Duodenal mucosa (tissue), 2 donors: ENCODE measurements around the gene SLC26A6.

Experiments
- H3K27ac ChIP-seq: one replicate; pipeline ENCODE4 v1.7.0; 2013; ENCODE audit warnings: low read depth, low read length
- H3K27me3 ChIP-seq, 2 donors: one replicate each; pipeline ENCODE4 v1.7.0; 2013; ENCODE audit warnings: low read length in 2 of 2, control low read depth in 1 of 2; ENCODE audit not compliant: insufficient read depth in 2 of 2, control insufficient read depth in 1 of 2
- H3K36me3 ChIP-seq, 2 donors: one replicate each; pipeline ENCODE4 v1.7.0; 2013; ENCODE audit warnings: low read length in 2 of 2, control low read depth in 1 of 2; ENCODE audit not compliant: insufficient read depth in 2 of 2, control insufficient read depth in 1 of 2
- H3K4me1 ChIP-seq, 2 donors: one replicate each; pipeline ENCODE4 v1.7.0; 2013; ENCODE audit warnings: low read length in 2 of 2, control low read depth in 1 of 2; ENCODE audit not compliant: insufficient read depth in 2 of 2, control insufficient read depth in 1 of 2
- H3K4me3 ChIP-seq, 2 donors: one replicate each; pipeline ENCODE4 v1.7.0; 2013; ENCODE audit warnings: low read length in 2 of 2, low read depth in 1 of 2
- H3K9ac ChIP-seq, 2 donors: one replicate each; pipeline ENCODE4 v1.7.0; 2013; ENCODE audit warnings: low read length in 2 of 2, low read depth in 1 of 2
- H3K9me3 ChIP-seq, 2 donors: one replicate each; pipeline ENCODE4 v1.7.0; 2013; ENCODE audit warnings: low read length in 2 of 2, control low read depth in 1 of 2; ENCODE audit not compliant: control insufficient read depth in 1 of 2

Gene SLC26A6

DNA sequence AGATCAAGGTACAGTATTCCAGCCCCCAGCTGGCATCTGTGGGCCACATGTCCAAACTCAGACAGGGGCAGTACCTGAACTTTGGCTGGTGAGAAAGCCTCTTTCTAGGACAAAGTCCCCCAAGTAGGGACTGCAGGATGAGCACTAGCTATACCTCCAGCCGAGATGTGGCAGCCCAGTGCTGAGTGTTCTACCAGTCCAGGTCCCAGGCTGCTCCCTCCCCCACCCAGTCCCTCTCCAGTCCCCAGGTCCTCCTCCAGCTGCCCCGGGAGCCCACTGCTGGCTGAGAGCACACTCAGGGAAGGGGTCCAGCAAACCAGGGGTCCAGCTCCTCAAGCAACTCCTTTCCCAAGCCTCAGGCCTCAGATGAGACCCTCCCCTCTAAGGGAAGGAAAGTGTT lies 1.5 kb downstream of the SLC26A6 start:
- H3K4me1 ChIP-seq, result peaks cover 22 to 25% of the 10 kb centered on the region in 2 donors
- H3K4me3 ChIP-seq, result peak overlapping the region in 1 of 2 donors; percentile 86
- H3K27ac ChIP-seq, result no peak overlapping the region
- H3K36me3 ChIP-seq, result peaks cover 8 to 40% of the 10 kb centered on the region in 2 donors
- H3K9me3 ChIP-seq, result no peaks in the 10 kb centered on the region
- H3K27me3 ChIP-seq, result no peaks in the 10 kb centered on the region
- H3K9ac ChIP-seq, result peak overlapping the region in 1 of 2 donors; percentile 70

- H3K9ac ChIP-seq, result no peak overlapping the region
- no peak overlapping the region for H3K27ac ChIP-seq
- H3K27me3 ChIP-seq, result no peaks in the 10 kb centered on the region
- H3K36me3 ChIP-seq, result peaks cover 8 to 45% of the 10 kb centered on the region in 2 donors
- H3K4me1 ChIP-seq, result peaks cover 22 to 25% of the 10 kb centered on the region in 2 donors
- no peaks in the 10 kb centered on the region for H3K9me3 ChIP-seq
- H3K4me3 ChIP-seq, result no peak overlapping the region
Measured at GRCh38 chr3:48633256-48633655, 2.0 kb downstream of the SLC26A6 start.

GRCh38 chr3:48631516-48632448 lies 3.5 kb downstream of the SLC26A6 start:
- Histone ChIP-seq H3K36me3 (peaks cover 18 to 60% of the 10 kb centered on the region in 2 donors), H3K9ac (no peak overlapping the region), H3K4me1 (peaks cover 22 to 25% of the 10 kb centered on the region in 2 donors), H3K9me3 (no peaks in the 10 kb centered on the region), H3K27me3 (no peaks in the 10 kb centered on the region), H3K27ac (no peak overlapping the region), H3K4me3 (no peak overlapping the region)

GRCh38 chr3:48630833-48631232 lies 4.4 kb downstream of the SLC26A6 start:
- peaks cover 18 to 67% of the 10 kb centered on the region in 2 donors for H3K36me3 ChIP-seq
- peaks cover 14 to 16% of the 10 kb centered on the region in 2 donors for H3K4me1 ChIP-seq
- H3K9ac ChIP-seq, result no peak overlapping the region
- no peaks in the 10 kb centered on the region for H3K9me3 ChIP-seq
- H3K27me3 ChIP-seq, result no peaks in the 10 kb centered on the region
- H3K27ac ChIP-seq, result no peak overlapping the region
- no peak overlapping the region for H3K4me3 ChIP-seq

DNA sequence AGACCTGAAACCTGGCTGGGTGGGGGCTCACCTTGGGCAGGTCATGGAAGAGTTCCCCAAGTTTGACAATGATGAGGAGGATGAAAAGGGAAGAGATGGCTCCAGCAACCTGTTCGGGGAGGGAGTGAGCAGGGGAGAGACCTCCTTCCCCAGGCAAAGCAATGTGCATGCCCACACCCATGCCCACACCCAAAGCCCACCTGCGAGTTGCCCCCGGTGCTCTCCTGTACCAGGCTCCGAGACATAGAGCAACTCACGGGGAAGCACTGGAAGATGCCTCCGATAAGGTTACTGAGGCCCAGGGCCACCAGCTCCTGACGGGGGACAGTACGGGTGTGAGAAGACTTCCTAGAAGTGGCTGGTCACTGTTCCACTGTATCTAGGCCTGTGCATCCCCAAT lies 4.9 kb downstream of the SLC26A6 start:
- Histone ChIP-seq H3K27ac (no peak overlapping the region), H3K4me3 (no peak overlapping the region), H3K4me1 (peaks cover 13 to 14% of the 10 kb centered on the region in 2 donors), H3K27me3 (no peaks in the 10 kb centered on the region), H3K9me3 (no peaks in the 10 kb centered on the region), H3K9ac (no peak overlapping the region), H3K36me3 (peaks cover 18 to 71% of the 10 kb centered on the region in 2 donors)

DNA sequence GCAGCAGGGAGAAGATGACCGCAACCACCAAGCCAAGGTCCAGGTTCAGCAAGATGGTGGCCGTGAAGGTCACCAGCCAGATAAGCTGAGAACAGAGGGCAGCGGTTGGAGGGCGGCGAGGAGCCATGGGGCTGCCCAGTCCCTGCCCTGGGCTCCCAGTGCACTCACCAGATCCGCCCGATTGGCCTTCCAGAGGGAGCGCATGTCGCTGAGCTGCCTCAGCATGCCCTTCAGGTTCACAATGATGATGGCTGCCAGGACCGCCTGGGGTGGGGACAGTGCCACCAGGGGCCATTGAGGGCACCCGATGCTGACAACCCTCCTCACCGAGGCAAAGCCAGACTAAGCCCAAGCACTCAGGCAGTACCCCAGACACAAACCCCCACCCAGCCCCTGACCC lies 5.4 kb downstream of the SLC26A6 start:
- H3K4me1 ChIP-seq, result peaks cover 13 to 14% of the 10 kb centered on the region in 2 donors
- peaks cover 18 to 75% of the 10 kb centered on the region in 2 donors for H3K36me3 ChIP-seq
- no peak overlapping the region for H3K4me3 ChIP-seq
- H3K9ac ChIP-seq, result no peak overlapping the region
- no peaks in the 10 kb centered on the region for H3K27me3 ChIP-seq
- no peaks in the 10 kb centered on the region for H3K9me3 ChIP-seq
- H3K27ac ChIP-seq, result no peak overlapping the region

DNA sequence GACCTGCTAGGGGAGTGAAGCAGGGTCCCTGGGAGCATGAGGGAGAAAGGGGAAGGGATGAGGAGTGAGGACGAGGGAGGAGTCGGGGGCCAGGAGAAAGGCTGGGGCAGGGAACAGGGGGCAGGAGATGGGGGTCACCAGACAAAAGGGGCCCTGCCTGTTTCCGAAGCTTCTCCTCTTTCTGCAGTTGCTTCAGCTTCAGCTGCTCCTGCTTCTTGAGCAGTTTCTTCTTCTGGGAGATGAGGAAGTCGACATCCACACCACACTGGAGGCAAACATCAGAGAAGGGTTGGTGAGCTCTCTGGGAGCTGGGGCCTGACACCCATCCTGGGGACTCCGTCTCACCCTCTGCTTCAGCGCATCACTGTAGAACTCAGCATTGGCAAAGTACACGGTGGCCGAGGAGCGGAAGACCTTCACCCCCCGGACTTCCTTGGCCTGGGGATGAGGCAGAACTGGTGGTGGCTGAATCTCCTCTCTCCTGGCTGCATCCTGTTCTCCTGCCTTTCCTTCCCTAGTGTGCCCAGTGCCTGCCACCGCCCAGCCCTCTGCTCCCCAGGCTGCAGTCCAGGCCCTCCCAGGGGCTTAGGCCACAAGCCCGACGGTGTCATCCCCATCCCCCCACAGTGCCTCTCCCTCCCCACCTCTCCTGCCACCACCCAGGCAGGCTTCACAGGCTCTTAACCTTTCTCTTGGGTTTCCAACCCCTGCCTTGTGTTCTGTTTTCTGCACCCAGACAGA lies 6.8 kb downstream of the SLC26A6 start:
- H3K27ac ChIP-seq, result no peak overlapping the region
- peaks cover 18 to 76% of the 10 kb centered on the region in 2 donors for H3K36me3 ChIP-seq
- H3K27me3 ChIP-seq, result no peaks in the 10 kb centered on the region
- no peaks in the 10 kb centered on the region for H3K4me1 ChIP-seq
- H3K4me3 ChIP-seq, result no peak overlapping the region
- no peak overlapping the region for H3K9ac ChIP-seq
- H3K9me3 ChIP-seq, result no peaks in the 10 kb centered on the region

DNA sequence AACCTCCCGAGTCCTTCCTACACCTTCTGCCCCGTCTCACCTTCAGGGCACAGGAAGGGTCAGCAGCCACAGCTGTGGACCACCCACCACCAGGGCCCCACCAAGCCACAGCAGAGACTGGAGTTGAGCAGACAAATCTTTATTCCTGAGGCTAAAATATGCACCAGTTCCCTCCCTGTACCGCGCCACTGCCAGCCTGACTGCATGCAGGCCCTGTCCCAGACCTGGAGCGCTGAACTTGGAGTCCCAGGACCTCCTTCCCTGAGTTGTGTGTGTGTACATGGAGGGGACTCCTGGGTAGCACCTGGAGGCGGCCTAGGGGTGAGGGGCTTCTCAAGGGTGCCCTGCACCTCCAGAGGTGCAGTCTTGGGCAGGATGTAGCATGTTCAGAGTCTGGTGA lies 9.7 kb downstream of the SLC26A6 start:
- H3K4me3 ChIP-seq, result no peak overlapping the region
- peaks cover 18 to 50% of the 10 kb centered on the region in 2 donors for H3K36me3 ChIP-seq
- H3K9me3 ChIP-seq, result no peaks in the 10 kb centered on the region
- H3K27ac ChIP-seq, result no peak overlapping the region
- H3K27me3 ChIP-seq, result no peaks in the 10 kb centered on the region
- H3K9ac ChIP-seq, result no peak overlapping the region
- H3K4me1 ChIP-seq, result no peaks in the 10 kb centered on the region

GRCh38 chr3:48624767-48625166 lies 10.5 kb downstream of the SLC26A6 start:
- H3K27me3 ChIP-seq, result no peaks in the 10 kb centered on the region
- no peak overlapping the region for H3K9ac ChIP-seq
- H3K36me3 ChIP-seq, result peaks cover 15 to 44% of the 10 kb centered on the region in 2 donors
- no peaks in the 10 kb centered on the region for H3K9me3 ChIP-seq
- no peak overlapping the region for H3K27ac ChIP-seq
- H3K4me3 ChIP-seq, result no peak overlapping the region
- no peaks in the 10 kb centered on the region for H3K4me1 ChIP-seq
